Hepatocyte (in vitro differentiated cells): ENCODE data around the gene PDE4B. TPM values are rescaled to one million over a fixed set of nuclear protein-coding genes. Genes with fewer than 3 reads are reported as not detected.

Experiments used
- DNase-seq: peaks from one replicate; pipeline ENCODE4 v3.0.0-alpha.2; 2016; ENCODE audit warnings: low spot score
- H2AFZ ChIP-seq: fragments of 200-600 bp; sonication (generic); 2 replicates; pipeline ENCODE4 v1.6.0; 2016; ENCODE audit warnings: antibody characterized with exemption, mild to moderate bottlenecking
- H3K27ac ChIP-seq: fragments of 200-600 bp; sonication (generic); 2 replicates; pipeline ENCODE4 v1.5.1; 2016; ENCODE audit warnings: mild to moderate bottlenecking
- H3K27me3 ChIP-seq: fragments of 200-600 bp; sonication (generic); 2 replicates; pipeline ENCODE4 v1.6.1; 2016
- H3K36me3 ChIP-seq: fragments of 200-600 bp; sonication (generic); replicated peaks from 2 replicates; pipeline ENCODE4 v1.5.1; 2016; ENCODE audit warnings: low read depth; ENCODE audit not compliant: insufficient read depth
- H3K4me1 ChIP-seq: fragments of 200-600 bp; sonication (generic); 2 replicates; pipeline ENCODE4 v1.5.1; 2016; ENCODE audit warnings: mild to moderate bottlenecking, moderate library complexity; ENCODE audit not compliant: insufficient read depth
- H3K4me2 ChIP-seq: fragments of 200-600 bp; sonication (generic); 2 replicates; pipeline ENCODE4 v1.6.0; 2016
- H3K4me3 ChIP-seq: fragments of 200-600 bp; sonication (generic); 2 replicates; pipeline ENCODE4 v1.5.1; 2016; ENCODE audit warnings: mild to moderate bottlenecking
- H3K79me2 ChIP-seq: fragments of 200-600 bp; sonication (generic); 2 replicates; pipeline ENCODE4 v1.6.0; 2017; ENCODE audit warnings: mild to moderate bottlenecking
- H3K9me2 ChIP-seq: fragments of 200-600 bp; sonication (generic); replicated peaks from 2 replicates; pipeline ENCODE4 v1.6.0; 2017; ENCODE audit warnings: mild to moderate bottlenecking; ENCODE audit not compliant: insufficient read depth
- H3K9me3 ChIP-seq: fragments of 200-600 bp; sonication (generic); 2 replicates; pipeline ENCODE4 v1.5.1; 2016; ENCODE audit warnings: low read depth, mild to moderate bottlenecking
- H4K20me1 ChIP-seq: fragments of 200-600 bp; sonication (generic); 2 replicates; pipeline ENCODE4 v1.6.0; 2016; ENCODE audit warnings: mild to moderate bottlenecking; ENCODE audit not compliant: insufficient read depth, poor library complexity, severe bottlenecking
- CTCF ChIP-seq: fragments of 200-600 bp; sonication (generic); IDR thresholded peaks from 2 replicates; pipeline ENCODE4 v1.5.1; 2016; ENCODE audit warnings: antibody characterized with exemption, mild to moderate bottlenecking; ENCODE audit not compliant: poor library complexity
- EZH2 ChIP-seq: fragments of 200-600 bp; sonication (generic); IDR thresholded peaks from 2 replicates; pipeline ENCODE4 v1.6.1; 2016; ENCODE audit warnings: antibody characterized with exemption, mild to moderate bottlenecking, borderline replicate concordance
- EZH2phosphoT487 ChIP-seq: fragments of 200-600 bp; sonication (generic); IDR thresholded peaks from one replicate; pipeline ENCODE4 v1.6.1; 2018; ENCODE audit warnings: antibody characterized with exemption, mild to moderate bottlenecking, low read depth, moderate library complexity; ENCODE audit not compliant: unreplicated experiment, severe bottlenecking
- WGBS: methylation state at CpG from one replicate; pipeline ENCODE4 v1.1.6; 2016; ENCODE audit warnings: low lambda C conversion rate; ENCODE audit errors: missing lambda C conversion rate; 5-methylcytosine and 5-hydroxymethylcytosine counted together
- polyA plus RNA-seq: library from polyadenylated mRNA; unstranded; fragments of >200 nt; fragmentation: Nextera tagmentation; extraction: Ambion mirVana; gene quantifications from 2 replicates; pipeline ENCODE4 v1.2.1, GENCODE V29; 2016
- total RNA-seq: library from RNA; depleted of rRNA; stranded (reverse); fragments of >200 nt; gene quantifications from 2 replicates; pipeline ENCODE4 v1.2.3, GENCODE V29; 2014

Gene PDE4B
- total and polyA plus RNA-seq, 2 experiments from 2014 or later, result 1.8 to 3.4 TPM

GRCh38 chr1:65844821-65845534 is 52.3 kb downstream of the PDE4B start:
- Histone ChIP-seq H3K79me2 (no peaks in the 10 kb centered on the region), H3K9me3 (no peaks in the 10 kb centered on the region), H3K27me3 (no peaks in the 10 kb centered on the region), H4K20me1 (no peaks in the 10 kb centered on the region), H3K9me2 (no peaks in the 10 kb centered on the region), H3K4me1 (no peaks in the 10 kb centered on the region), H2AFZ (no peak overlapping the region), H3K36me3 (no peaks in the 10 kb centered on the region), H3K4me2 (no peak overlapping the region), H3K27ac (no peak overlapping the region), H3K4me3 (no peak overlapping the region)
- no peak for DNase-seq
- TF ChIP-seq EZH2phosphoT487 (no peak), CTCF (no peak), EZH2 (no peak)
- 75% methylated on average over 3 of the region's 3 CpGs for WGBS

- Histone ChIP-seq H3K4me3 (no peak overlapping the region), H2AFZ (no peak overlapping the region), H3K9me3 (no peaks in the 10 kb centered on the region), H3K36me3 (no peaks in the 10 kb centered on the region), H4K20me1 (no peaks in the 10 kb centered on the region), H3K4me2 (no peak overlapping the region), H3K9me2 (no peaks in the 10 kb centered on the region), H3K4me1 (no peaks in the 10 kb centered on the region), H3K27ac (no peak overlapping the region), H3K27me3 (no peaks in the 10 kb centered on the region), H3K79me2 (no peaks in the 10 kb centered on the region)
- no peak for DNase-seq
- 88% methylated on average over 7 of the region's 7 CpGs for WGBS
- TF ChIP-seq EZH2phosphoT487, result no peak
- no peak for TF ChIP-seq EZH2
- TF ChIP-seq CTCF, result no peak
These were observed 52.9 kb downstream of the PDE4B start for GRCh38 chr1:65845535-65846060.

- TF ChIP-seq EZH2phosphoT487, result no peak
- no peak for TF ChIP-seq CTCF
- TF ChIP-seq EZH2, result no peak
- Histone ChIP-seq H3K27me3 (no peaks in the 10 kb centered on the region), H3K9me3 (no peaks in the 10 kb centered on the region), H3K4me3 (no peak overlapping the region), H3K36me3 (no peaks in the 10 kb centered on the region), H2AFZ (no peak overlapping the region), H3K4me2 (no peak overlapping the region), H3K27ac (no peak overlapping the region), H3K79me2 (no peaks in the 10 kb centered on the region), H3K4me1 (no peaks in the 10 kb centered on the region), H4K20me1 (no peaks in the 10 kb centered on the region), H3K9me2 (no peaks in the 10 kb centered on the region)
- no peak for DNase-seq
These were observed 54.2 kb downstream of the PDE4B start for GRCh38 chr1:65846866-65847265.
